H9 (cell line): ENCODE results near the gene PTDSS2. TPM values are rescaled to one million over a fixed set of nuclear protein-coding genes. Genes with fewer than 3 reads are reported as not detected.

Experiments
- DNase-seq: peaks from one replicate; pipeline ENCODE4 v3.0.0-alpha.2; 2017
- H2AFZ ChIP-seq: one replicate; pipeline ENCODE4 v1.6.1; 2013; ENCODE audit warnings: mild to moderate bottlenecking, low read length, control low read depth, moderate library complexity
- H2AK5ac ChIP-seq: 2 replicates; pipeline ENCODE4 v1.6.1; 2013; ENCODE audit warnings: low read length, control low read depth, mixed read lengths; ENCODE audit not compliant: insufficient read length
- H2BK120ac ChIP-seq: one replicate; pipeline ENCODE4 v1.6.1; 2013; ENCODE audit warnings: low read depth, mild to moderate bottlenecking, low read length, control low read depth, inconsistent platforms; ENCODE audit not compliant: poor library complexity, severe bottlenecking
- H2BK12ac ChIP-seq: 2 replicates; pipeline ENCODE4 v1.6.1; 2013; ENCODE audit warnings: low read length, control low read depth, mixed read lengths, low read depth; ENCODE audit not compliant: insufficient read length
- H2BK15ac ChIP-seq: 2 replicates; pipeline ENCODE4 v1.6.1; 2013; ENCODE audit warnings: low read depth, low read length, control low read depth
- H2BK20ac ChIP-seq: one replicate; pipeline ENCODE4 v1.6.1; 2013; ENCODE audit warnings: low read depth, mild to moderate bottlenecking, low read length, control low read depth, inconsistent platforms; ENCODE audit not compliant: poor library complexity, severe bottlenecking
- H2BK5ac ChIP-seq: 2 replicates; pipeline ENCODE4 v1.6.1; 2013; ENCODE audit warnings: low read length, control low read depth, mixed read lengths; ENCODE audit not compliant: insufficient read length
- H3K14ac ChIP-seq: 2 replicates; pipeline ENCODE4 v1.6.1; 2013; ENCODE audit warnings: low read length, control low read depth; ENCODE audit not compliant: insufficient read depth
- H3K18ac ChIP-seq: 2 replicates; pipeline ENCODE4 v1.6.1; 2013; ENCODE audit warnings: low read depth, mild to moderate bottlenecking, mixed read lengths, low read length, control low read depth; ENCODE audit not compliant: insufficient read length
- H3K23ac ChIP-seq: 2 replicates; pipeline ENCODE4 v1.6.1; 2013; ENCODE audit warnings: low read length, control low read depth, mixed read lengths, low read depth; ENCODE audit not compliant: insufficient read length
- H3K23me2 ChIP-seq: 2 replicates; pipeline ENCODE4 v1.6.1; 2013; ENCODE audit warnings: low read depth, mild to moderate bottlenecking, mixed read lengths, low read length, control low read depth; ENCODE audit not compliant: insufficient read length, poor library complexity, severe bottlenecking
- H3K27ac ChIP-seq: 2 replicates; pipeline ENCODE4 v1.5.1; 2013; ENCODE audit warnings: low read length, control low read depth, mixed read lengths, low read depth; ENCODE audit not compliant: insufficient read length
- H3K27me3 ChIP-seq: 2 replicates; pipeline ENCODE4 v1.6.1; 2013; ENCODE audit warnings: low read length, control low read depth, inconsistent platforms; ENCODE audit not compliant: insufficient read depth
- H3K4ac ChIP-seq: 2 replicates; pipeline ENCODE4 v1.6.1; 2013; ENCODE audit warnings: low read depth, mild to moderate bottlenecking, control low read depth, inconsistent platforms, low read length, moderate library complexity
- H3K4me1 ChIP-seq: 2 replicates; pipeline ENCODE4 v1.6.1; 2013; ENCODE audit warnings: low read length, control low read depth, inconsistent platforms; ENCODE audit not compliant: insufficient read depth
- H3K4me2 ChIP-seq: 2 replicates; pipeline ENCODE4 v1.6.1; 2013; ENCODE audit warnings: low read length, control low read depth, mixed read lengths; ENCODE audit not compliant: insufficient read length, insufficient read depth
- H3K56ac ChIP-seq: 2 replicates; pipeline ENCODE4 v1.6.1; 2013; ENCODE audit warnings: low read depth, mild to moderate bottlenecking, mixed read lengths, low read length, control low read depth; ENCODE audit not compliant: insufficient read length
- H3K79me1 ChIP-seq: 2 replicates; pipeline ENCODE4 v1.6.1; 2013; ENCODE audit warnings: low read depth, mild to moderate bottlenecking, moderate library complexity, low read length, control low read depth, inconsistent platforms; ENCODE audit not compliant: insufficient read depth, poor library complexity, severe bottlenecking
- H3K79me2 ChIP-seq: 2 replicates; pipeline ENCODE4 v1.6.1; 2013; ENCODE audit warnings: low read length, control low read depth, inconsistent platforms; ENCODE audit not compliant: insufficient read depth
- H3K9ac ChIP-seq: 2 replicates; pipeline ENCODE4 v1.6.1; 2013; ENCODE audit warnings: low read length, control low read depth, mixed read lengths; ENCODE audit not compliant: insufficient read length; ENCODE audit errors: extremely low read depth
- H3K9me3 ChIP-seq: one replicate; pipeline ENCODE4 v1.6.1; 2013; ENCODE audit warnings: low read depth, low read length, inconsistent platforms; ENCODE audit not compliant: control insufficient read depth
- H3T11ph ChIP-seq: one replicate; pipeline ENCODE4 v1.6.1; 2013; ENCODE audit warnings: mild to moderate bottlenecking, low read length, control low read depth, inconsistent platforms
- H4K20me1 ChIP-seq: one replicate; pipeline ENCODE4 v1.6.1; 2013; ENCODE audit not compliant: control insufficient read depth, insufficient read length, insufficient read depth
- H4K5ac ChIP-seq: 2 replicates; pipeline ENCODE4 v1.6.1; 2013; ENCODE audit warnings: low read depth, mild to moderate bottlenecking, mixed read lengths, low read length, control low read depth; ENCODE audit not compliant: insufficient read length
- H4K8ac ChIP-seq: replicated peaks from 2 replicates; pipeline ENCODE4 v1.6.1; 2013; ENCODE audit warnings: low read length, control low read depth, mixed read lengths, low read depth; ENCODE audit not compliant: insufficient read length
- H4K91ac ChIP-seq: 2 replicates; pipeline ENCODE4 v1.6.1; 2013; ENCODE audit warnings: low read depth, mild to moderate bottlenecking, moderate library complexity, mixed read lengths, low read length, control low read depth; ENCODE audit not compliant: insufficient read length
- H3K27ac Mint-ChIP-seq, 3 experiments: 2 replicates in 2 of 3; 3 replicates in 1 of 3; pipeline ENCODE4 v1.8.0; 2020 to 2021; ENCODE audit warnings: mixed read lengths in 3 of 3, mild to moderate bottlenecking in 1 of 3, moderate library complexity in 1 of 3
- H3K27me3 Mint-ChIP-seq: 2 replicates; pipeline ENCODE4 v1.8.0; 2021; ENCODE audit warnings: low read depth, mild to moderate bottlenecking, moderate library complexity, mixed read lengths
- H3K36me3 Mint-ChIP-seq, 3 experiments: 2 replicates in 2 of 3; 3 replicates in 1 of 3; pipeline ENCODE4 v1.8.0; 2020 to 2021; ENCODE audit warnings: low read depth in 3 of 3, mixed read lengths in 3 of 3; ENCODE audit not compliant: insufficient read depth in 1 of 3
- H3K4me1 Mint-ChIP-seq, 2 experiments: 2 replicates each; pipeline ENCODE4 v1.8.0; 2020; ENCODE audit warnings: mixed read lengths in 2 of 2
- H3K4me3 Mint-ChIP-seq, 2 experiments: 2 replicates in 1 of 2; 3 replicates in 1 of 2; pipeline ENCODE4 v1.8.0; 2020 to 2021; ENCODE audit warnings: mild to moderate bottlenecking in 2 of 2, mixed read lengths in 2 of 2, moderate library complexity in 1 of 2
- H3K9me3 Mint-ChIP-seq, 2 experiments: 2 replicates in 1 of 2; 3 replicates in 1 of 2; pipeline ENCODE4 v1.8.0; 2020; ENCODE audit warnings: mild to moderate bottlenecking in 2 of 2, mixed read lengths in 2 of 2, moderate library complexity in 1 of 2
- WGBS: extraction: QIAGEN DNeasy Blood & Tissue Kit; methylation state at CpG from one replicate; pipeline ENCODE4 v1.1.7; 2013; ENCODE audit warnings: missing lambda C conversion rate, low lambda C conversion rate, mixed read lengths; ENCODE audit not compliant: insufficient read length; ENCODE audit errors: extremely low coverage; 5-methylcytosine and 5-hydroxymethylcytosine counted together
- total RNA-seq: library from RNA; stranded (reverse); gene quantifications from 2 replicates; pipeline ENCODE4 v1.2.1, GENCODE V29; 2021
- TF ChIP-seq, protein P1 (sequence below): fragments of 200-600 bp; sonication (generic); conservative IDR thresholded peaks from 3 replicates; pipeline ENCODE4 v1.8.0; 2021; ENCODE audit warnings: antibody characterized with exemption, mild to moderate bottlenecking

Gene PTDSS2
- total RNA-seq, 1 experiment from 2014 or later = 55.3 TPM

DNA sequence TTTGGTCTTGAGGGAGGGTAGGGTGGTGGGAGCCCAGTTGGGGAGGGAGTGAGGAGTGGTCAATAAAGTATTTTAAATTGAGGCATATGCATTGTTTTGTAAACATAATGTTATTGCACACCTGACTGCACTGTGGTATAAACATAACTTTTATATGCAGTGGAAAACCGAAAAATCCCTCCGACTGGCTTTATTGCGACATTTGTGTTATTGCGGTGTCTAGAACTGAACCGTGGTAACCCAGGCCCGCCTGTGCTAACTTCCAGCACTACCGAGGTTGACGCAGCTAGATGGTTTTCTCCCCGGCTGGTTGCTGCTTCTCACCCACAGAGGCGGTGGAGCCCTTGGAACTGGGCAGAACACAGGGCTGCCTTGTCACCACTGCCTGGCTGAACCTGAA is 64.5 kb downstream of the PTDSS2 start:
- no peak overlapping the region for H2AFZ ChIP-seq
- peaks cover 39 to 48% (median 46%) of the 10 kb centered on the region in 3 experiments for H3K36me3 Mint-ChIP-seq
- no peak for DNase-seq
- no peak overlapping the region for H4K5ac ChIP-seq
- no peak overlapping the region for H2BK20ac ChIP-seq
- no peak overlapping the region for H3K9ac ChIP-seq
- no peak overlapping the region for H3K4ac ChIP-seq
- no peaks in the 10 kb centered on the region for H3K79me1 ChIP-seq
- no peak overlapping the region for H2BK12ac ChIP-seq
- H3K4me3 Mint-ChIP-seq = no peak overlapping the region
- TF ChIP-seq, protein P1, sequence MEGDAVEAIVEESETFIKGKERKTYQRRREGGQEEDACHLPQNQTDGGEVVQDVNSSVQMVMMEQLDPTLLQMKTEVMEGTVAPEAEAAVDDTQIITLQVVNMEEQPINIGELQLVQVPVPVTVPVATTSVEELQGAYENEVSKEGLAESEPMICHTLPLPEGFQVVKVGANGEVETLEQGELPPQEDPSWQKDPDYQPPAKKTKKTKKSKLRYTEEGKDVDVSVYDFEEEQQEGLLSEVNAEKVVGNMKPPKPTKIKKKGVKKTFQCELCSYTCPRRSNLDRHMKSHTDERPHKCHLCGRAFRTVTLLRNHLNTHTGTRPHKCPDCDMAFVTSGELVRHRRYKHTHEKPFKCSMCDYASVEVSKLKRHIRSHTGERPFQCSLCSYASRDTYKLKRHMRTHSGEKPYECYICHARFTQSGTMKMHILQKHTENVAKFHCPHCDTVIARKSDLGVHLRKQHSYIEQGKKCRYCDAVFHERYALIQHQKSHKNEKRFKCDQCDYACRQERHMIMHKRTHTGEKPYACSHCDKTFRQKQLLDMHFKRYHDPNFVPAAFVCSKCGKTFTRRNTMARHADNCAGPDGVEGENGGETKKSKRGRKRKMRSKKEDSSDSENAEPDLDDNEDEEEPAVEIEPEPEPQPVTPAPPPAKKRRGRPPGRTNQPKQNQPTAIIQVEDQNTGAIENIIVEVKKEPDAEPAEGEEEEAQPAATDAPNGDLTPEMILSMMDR = no peak
- H3K27me3 Mint-ChIP-seq = peaks cover 2% of the 10 kb centered on the region
- no peak overlapping the region for H3T11ph ChIP-seq
- H3K79me2 ChIP-seq = no peaks in the 10 kb centered on the region
- H3K18ac ChIP-seq = no peak overlapping the region
- no peak overlapping the region for H2AK5ac ChIP-seq
- no peak overlapping the region for H4K91ac ChIP-seq
- no peaks in the 10 kb centered on the region for H3K4me1 ChIP-seq
- H2BK5ac ChIP-seq = no peak overlapping the region
- H3K23me2 ChIP-seq = peaks cover 3% of the 10 kb centered on the region
- H3K27ac ChIP-seq = no peak overlapping the region
- H3K9me3 ChIP-seq = no peaks in the 10 kb centered on the region
- no peak overlapping the region for H3K4me2 ChIP-seq
- H2BK15ac ChIP-seq = no peak overlapping the region
- H3K27ac Mint-ChIP-seq = no peak overlapping the region
- no peak overlapping the region for H4K8ac ChIP-seq
- H4K20me1 ChIP-seq = no peaks in the 10 kb centered on the region
- H3K23ac ChIP-seq = no peak overlapping the region
- no CpG with 5 or more reads among the region's 10 CpGs for WGBS
- H3K14ac ChIP-seq = no peak overlapping the region
- no peaks in the 10 kb centered on the region for H3K27me3 ChIP-seq
- peaks cover 27% of the 10 kb centered on the region in 2 experiments for H3K9me3 Mint-ChIP-seq
- H3K4me1 Mint-ChIP-seq = peaks cover 3 to 4% of the 10 kb centered on the region in 2 experiments; a peak in 3 of 4 replicates
- no peak overlapping the region for H2BK120ac ChIP-seq
- H3K56ac ChIP-seq = no peak overlapping the region
